ENCODE measurements around the gene ZWINT.

Gene ZWINT

GRCh38 chr10:56319386-56319785 lies 41.7 kb downstream of the ZWINT start:
- H3K9me3 ChIP-seq, result no peaks in the 10 kb centered on the region
- DNase-seq (ENCODE audit: low spot score in 2 of 2), result no peak
- no peaks in the 10 kb centered on the region for H3K4me1 ChIP-seq
- no peaks in the 10 kb centered on the region for H3K36me3 ChIP-seq (replicated peaks)
- no peak overlapping the region for H3K4me3 ChIP-seq
- in situ Hi-C loops (cut with MboI; ENCODE audit: low sequenced_read_pairs), result no loop called here
- H3K27me3 ChIP-seq (ENCODE audit: low read depth), result peaks cover 6% of the 10 kb centered on the region; the same call in 1 of the 2 replicates

DNA sequence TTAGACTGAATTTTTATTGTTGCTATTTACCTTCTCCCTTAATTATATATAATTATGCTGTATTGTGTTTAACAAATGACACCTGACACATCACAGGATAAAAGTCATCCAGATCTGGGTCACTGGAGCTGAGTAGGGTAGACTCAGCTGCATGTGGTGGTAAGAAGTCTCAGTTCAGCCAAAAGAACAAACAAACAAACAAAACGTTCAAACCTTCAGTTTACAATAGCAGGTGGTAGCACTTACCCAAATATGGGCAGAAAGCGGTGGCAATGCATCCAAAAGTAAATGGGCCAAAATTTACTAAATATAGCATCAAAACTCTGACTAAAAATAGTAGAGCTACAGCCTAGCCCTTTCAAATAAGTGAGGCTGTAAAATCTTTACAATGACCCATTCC lies 42.2 kb downstream of the ZWINT start:
- Histone ChIP-seq H3K9me3 (no peaks in the 10 kb centered on the region), H3K27me3 (ENCODE audit: low read depth) (peaks cover 3% of the 10 kb centered on the region; the same call in 1 of the 2 replicates), H3K36me3 (replicated peaks) (no peaks in the 10 kb centered on the region), H3K4me1 (no peaks in the 10 kb centered on the region), H3K4me3 (no peak overlapping the region)
- DNase-seq (ENCODE audit: low spot score in 2 of 2), result no peak
- in situ Hi-C loops (cut with MboI; ENCODE audit: low sequenced_read_pairs), result no loop called here

DNA sequence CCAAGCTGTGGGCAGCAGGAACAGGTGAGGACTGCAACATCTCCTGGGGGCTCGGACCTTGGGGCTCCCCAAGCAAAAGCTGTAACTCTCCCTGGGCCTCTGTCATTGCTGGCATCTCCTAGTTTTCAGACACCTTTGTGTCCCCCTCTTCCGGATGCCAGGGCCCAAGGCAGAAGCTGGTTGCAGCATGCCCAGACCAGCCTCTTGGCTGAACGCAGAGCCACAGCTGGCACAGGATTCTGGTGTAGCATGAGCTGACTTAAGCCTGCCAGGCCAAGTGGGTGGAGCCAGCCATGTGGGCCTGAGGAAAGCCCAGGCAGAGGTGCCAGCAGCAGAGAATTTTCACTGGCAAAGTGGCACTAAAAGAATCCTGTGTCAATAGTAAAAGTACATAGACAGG lies 43.5 kb downstream of the ZWINT start:
- Histone ChIP-seq H3K27me3 (ENCODE audit: low read depth) (peaks cover 3% of the 10 kb centered on the region; the same call in 1 of the 2 replicates), H3K9me3 (no peaks in the 10 kb centered on the region), H3K4me3 (no peak overlapping the region), H3K36me3 (replicated peaks) (no peaks in the 10 kb centered on the region), H3K4me1 (no peaks in the 10 kb centered on the region)
- DNase-seq (ENCODE audit: low spot score in 2 of 2), result no peak
- in situ Hi-C loops (cut with MboI; ENCODE audit: low sequenced_read_pairs), result no loop called here

DNA sequence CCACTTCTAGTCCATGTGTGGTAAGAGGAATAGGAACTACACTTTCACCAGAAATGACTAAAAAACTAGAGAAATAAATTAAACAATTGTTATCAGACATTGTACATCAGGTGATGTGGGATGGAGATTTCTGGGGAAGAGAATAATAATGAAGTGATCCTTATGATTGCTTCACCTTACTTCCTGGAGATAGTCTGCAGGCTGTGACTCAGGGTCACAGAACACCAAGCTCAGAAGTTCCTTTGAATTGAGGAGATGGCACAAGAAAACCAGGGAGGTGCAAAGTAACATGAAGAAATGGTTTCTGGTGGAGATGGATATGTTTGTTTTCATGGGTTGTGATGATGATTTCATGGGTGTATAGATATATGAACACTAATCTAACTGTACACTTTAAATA lies 44.5 kb downstream of the ZWINT start:
- H3K4me1 ChIP-seq, result no peaks in the 10 kb centered on the region
- in situ Hi-C loops (cut with MboI; ENCODE audit: low sequenced_read_pairs), result no loop called here

More for the DNA sequence above, 44.5 kb downstream of the ZWINT start:
- Histone ChIP-seq H3K9me3 (no peaks in the 10 kb centered on the region), H3K36me3 (replicated peaks) (no peaks in the 10 kb centered on the region), H3K27me3 (ENCODE audit: low read depth) (no peaks in the 10 kb centered on the region), H3K4me3 (no peak overlapping the region)
- no peak for DNase-seq (ENCODE audit: low spot score in 2 of 2)

Measured in HAP-1 (cell line).